ENCODE data around the gene CHAT.

- TF ChIP-seq CTCF (IDR thresholded peaks at IDR 0.05 in 8 of 11, conservative IDR thresholded peaks at IDR 0.05 in 3 of 11) = no peak
- no peak for TF ChIP-seq POLR2A (IDR thresholded peaks at IDR 0.05)
Measured at GRCh38 chr10:49647985-49648795, 34.4 kb downstream of the CHAT start.

All from spleen (tissue), 7 donors.